NCI-H2196 treated with DMSO at 0.1 percent for 48 hours (cell line): Measurements from ENCODE around the gene FRMPD2.
"Not testable (repeated sequence)": the region's sequence is repeated elsewhere in the genome, so short reads cannot be mapped to it uniquely, and the experiment has no call there.

Experiments used
- DNase-seq: peaks from one replicate; lab custom pipeline; 2025; ENCODE audit not compliant: unreplicated experiment; lab: John Stamatoyannopoulos, UW

Gene FRMPD2

DNA sequence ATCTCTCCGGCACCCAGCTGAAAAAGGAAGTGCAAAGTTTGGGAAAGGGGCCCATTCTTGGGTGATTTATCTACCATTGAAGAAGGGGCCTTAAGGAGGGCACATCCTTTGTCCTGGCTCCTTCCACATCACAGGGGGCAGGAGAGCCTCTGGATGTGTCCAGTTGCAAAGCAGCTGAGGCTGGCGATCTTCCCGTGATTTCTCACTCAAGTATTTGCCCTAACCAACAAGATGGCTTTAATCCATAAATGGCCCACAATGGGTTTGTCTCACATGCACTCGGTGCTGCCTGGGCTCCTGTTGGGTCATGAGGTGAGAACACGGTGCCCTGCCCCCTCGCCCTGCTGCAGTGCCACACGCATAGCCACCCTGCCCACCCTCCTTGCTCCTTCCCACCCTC lies 14.2 kb upstream of the FRMPD2 start:
- DNase-seq = no peak

DNA sequence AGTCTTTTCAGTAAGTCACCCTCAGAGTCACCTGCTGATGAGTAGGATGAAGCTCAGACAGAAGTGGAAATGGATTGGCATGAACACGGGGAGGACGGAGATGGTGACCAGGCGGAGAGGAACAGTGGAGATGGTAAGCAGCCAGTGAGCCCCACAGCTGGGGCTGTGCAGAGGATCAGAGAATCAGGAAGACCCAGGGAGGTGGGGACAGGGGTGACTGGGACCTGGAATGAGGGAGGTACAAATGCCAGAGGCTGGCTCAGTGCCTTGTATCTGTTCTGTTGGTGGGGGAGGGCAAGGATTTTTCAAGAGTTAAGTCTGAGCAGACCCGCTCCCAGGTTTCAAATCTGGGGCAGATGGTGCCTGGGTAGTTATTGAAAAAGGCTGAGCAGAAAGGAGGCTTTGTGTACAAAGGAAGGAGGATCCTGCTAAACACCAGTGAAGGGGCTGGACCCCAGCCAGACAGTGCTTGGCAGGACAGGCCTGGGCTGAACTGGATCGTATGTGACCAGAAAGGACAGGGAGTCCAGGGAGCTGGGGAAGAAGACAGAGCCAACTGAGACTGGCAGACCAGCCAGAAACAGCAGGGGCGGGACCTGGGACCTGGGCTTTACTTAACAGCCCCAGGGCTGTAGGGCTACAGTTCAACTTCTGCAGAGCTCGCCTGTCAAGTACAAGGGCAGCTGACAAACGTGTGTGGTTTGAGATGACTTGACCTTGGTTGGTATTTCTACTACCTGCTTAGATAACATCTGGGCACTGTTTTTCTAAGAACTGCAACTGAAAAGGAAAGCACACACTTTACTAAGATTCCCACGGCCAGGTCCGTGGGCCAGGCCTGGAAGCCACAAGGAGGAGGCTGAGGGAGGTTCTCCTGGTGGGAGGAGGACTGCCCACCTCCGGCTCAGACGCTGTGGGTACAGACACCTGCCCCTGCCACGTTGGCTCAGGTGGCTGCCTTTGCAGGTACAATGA lies 13.2 kb upstream of the FRMPD2 start:
- peak; percentile 5 for DNase-seq

GRCh38 chr10:48286356-48286755 lies 11.9 kb upstream of the FRMPD2 start:
- no peak for DNase-seq

- no peak for DNase-seq
These were observed 11.2 kb upstream of the FRMPD2 start for GRCh38 chr10:48285710-48286109.

GRCh38 chr10:48284811-48285210 lies 10.3 kb upstream of the FRMPD2 start:
- DNase-seq = no peak

DNA sequence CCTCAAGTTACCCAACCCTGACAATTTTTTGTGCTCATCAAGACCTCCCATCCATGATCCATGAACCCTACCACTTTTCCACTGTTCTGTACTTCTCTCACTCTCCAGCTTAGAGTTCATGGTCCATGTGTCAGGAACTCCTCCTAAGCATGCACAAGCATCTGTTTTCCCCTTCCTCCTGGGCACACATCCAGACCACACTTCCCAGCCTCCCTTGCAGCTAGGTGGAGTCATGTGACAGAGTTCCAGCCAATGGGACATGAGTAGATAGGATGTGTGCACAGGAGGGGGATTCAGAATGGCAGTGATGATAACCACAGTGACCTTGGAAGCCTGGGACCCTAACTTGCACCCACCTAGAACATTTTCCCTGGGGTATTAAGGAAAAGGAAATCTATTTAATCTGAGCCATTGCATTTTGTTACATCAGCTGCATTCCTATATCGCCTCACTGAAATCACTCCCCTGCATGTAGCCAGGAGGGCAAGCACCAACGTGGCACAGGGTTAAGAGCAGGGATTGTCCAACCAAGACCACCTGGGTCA lies 9.6 kb upstream of the FRMPD2 start:
- no peak for DNase-seq

GRCh38 chr10:48282829-48283228 lies 8.3 kb upstream of the FRMPD2 start:
- no peak for DNase-seq

DNA sequence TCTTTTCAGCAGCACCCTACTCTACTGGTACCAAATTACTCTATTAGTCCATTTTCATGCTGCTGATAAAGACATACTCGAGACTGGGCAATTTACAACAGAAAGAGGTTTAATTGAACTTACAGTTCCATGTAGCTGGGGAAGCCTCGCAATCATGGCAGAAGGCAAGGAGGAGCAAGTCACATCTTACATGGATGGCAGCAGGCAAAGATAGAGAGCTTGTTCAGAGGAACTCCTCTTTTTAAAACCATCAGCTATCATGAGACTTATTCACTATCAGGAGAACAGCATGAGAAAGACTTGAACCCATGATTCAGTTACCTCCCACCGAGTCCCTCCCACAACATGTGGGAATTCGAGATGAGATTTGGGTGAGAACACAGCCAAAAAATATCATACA lies 7.2 kb upstream of the FRMPD2 start:
- DNase-seq = not testable (repeated sequence)

- DNase-seq = no peak
These were observed 4.7 kb upstream of the FRMPD2 start for GRCh38 chr10:48279081-48279751.

- no peak for DNase-seq
These were observed 2.6 kb upstream of the FRMPD2 start for GRCh38 chr10:48277093-48277492.

- DNase-seq = no peak
These were observed 755 bp downstream of the FRMPD2 start for GRCh38 chr10:48273741-48274140.

- DNase-seq = no peak
These were observed 1.8 kb downstream of the FRMPD2 start for GRCh38 chr10:48272682-48273081.

GRCh38 chr10:48271047-48271730 lies 3.3 kb downstream of the FRMPD2 start:
- no peak for DNase-seq

- no peak for DNase-seq
These were observed 8.0 kb downstream of the FRMPD2 start for GRCh38 chr10:48266528-48266927.

DNA sequence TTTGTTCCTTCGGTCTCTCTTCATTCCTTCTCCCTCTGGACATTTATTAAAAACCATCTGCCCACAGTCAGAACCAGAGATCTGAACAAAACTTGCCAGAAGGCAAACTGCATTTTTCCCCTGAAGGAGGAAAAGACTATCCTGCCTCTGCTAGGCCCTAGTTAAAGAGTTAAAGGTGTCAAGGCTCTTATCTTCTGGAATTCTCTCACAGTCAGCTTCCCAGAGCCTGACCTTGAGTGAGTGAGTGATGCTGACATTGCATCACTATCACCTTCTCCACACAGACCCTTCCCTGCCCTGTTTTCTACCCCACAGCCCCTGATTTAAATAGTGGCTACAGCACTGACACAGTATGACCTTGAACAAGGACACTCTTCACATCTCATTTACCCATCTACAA lies 16.4 kb downstream of the FRMPD2 start:
- DNase-seq = no peak

DNA sequence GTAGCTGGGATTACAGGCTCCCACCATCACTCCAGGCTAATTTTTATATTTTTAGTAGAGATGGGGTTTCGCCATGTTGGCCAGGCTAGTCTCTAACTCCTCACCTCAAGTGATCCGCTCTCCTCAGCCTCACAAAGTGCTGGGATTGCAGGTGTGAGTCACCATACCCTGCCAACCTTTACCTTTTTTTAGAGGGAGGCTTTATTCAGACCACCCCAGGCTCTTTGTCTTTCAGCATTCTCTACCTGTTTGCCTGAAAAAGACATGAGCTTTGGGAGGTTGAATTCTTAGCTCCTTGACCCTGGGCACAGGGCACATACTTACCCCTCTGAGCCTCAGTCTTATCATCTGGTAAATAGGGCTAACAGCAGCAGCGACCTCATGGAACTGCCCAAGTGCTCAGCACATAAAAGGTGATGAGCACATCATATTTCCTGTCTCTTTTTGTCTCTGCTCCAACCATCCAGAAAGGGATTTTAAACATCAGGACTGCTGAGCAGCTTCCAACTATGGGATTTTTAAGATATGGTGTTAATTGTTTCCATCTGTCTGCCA lies 17.0 kb downstream of the FRMPD2 start:
- DNase-seq = no peak

GRCh38 chr10:48255722-48256121 lies 18.8 kb downstream of the FRMPD2 start:
- DNase-seq = no peak

- DNase-seq = no peak
These were observed 19.6 kb downstream of the FRMPD2 start for GRCh38 chr10:48254750-48255512.

- DNase-seq = no peak
These were observed 20.4 kb downstream of the FRMPD2 start for GRCh38 chr10:48253970-48254657.

GRCh38 chr10:48252354-48252650 lies 22.2 kb downstream of the FRMPD2 start:
- DNase-seq = no peak
